Activated CD4-positive, alpha-beta memory T cell treated with anti-CD3 and anti-CD28 coated beads, Interleukin-2, amount 10 ng/mL, durations not matched to agents 7 days and 5 days (primary cell): ENCODE data around the gene APOA4. TPM values are rescaled to one million over a fixed set of nuclear protein-coding genes. Genes with fewer than 3 reads are reported as not detected.

Source experiments
- CTCF ChIA-PET: fragments of 350-600 bp; sonication (Branson Sonifier 250); formaldehyde crosslinking; loops from one replicate; lab custom pipeline; 2021; ENCODE audit warnings: antibody characterized with exemption, inconsistent platforms; lab: Charles Lee
- POLR2A ChIA-PET: fragments of 350-600 bp; sonication (Branson Sonifier 250); formaldehyde crosslinking; loops from one replicate; lab custom pipeline; 2021; ENCODE audit warnings: antibody characterized with exemption; lab: Charles Lee
- DNase-seq: peaks from one replicate; pipeline ENCODE4 v3.0.0-alpha.2; 2020
- H3K27ac Mint-ChIP-seq: one replicate; pipeline ENCODE4 v1.8.0; 2021; ENCODE audit warnings: mild to moderate bottlenecking, mixed read lengths
- H3K27me3 Mint-ChIP-seq: one replicate; pipeline ENCODE4 v1.8.0; 2021; ENCODE audit warnings: mixed read lengths
- H3K36me3 Mint-ChIP-seq: one replicate; pipeline ENCODE4 v1.8.0; 2021; ENCODE audit warnings: low read depth, mixed read lengths
- H3K4me1 Mint-ChIP-seq: one replicate; pipeline ENCODE4 v1.8.0; 2021; ENCODE audit warnings: mixed read lengths
- H3K4me3 Mint-ChIP-seq: one replicate; pipeline ENCODE4 v1.8.0; 2021; ENCODE audit warnings: mild to moderate bottlenecking, mixed read lengths
- H3K9me3 Mint-ChIP-seq: one replicate; pipeline ENCODE4 v1.8.0; 2021; ENCODE audit warnings: mixed read lengths
- total RNA-seq, 2 experiments: library from RNA; stranded (reverse); gene quantifications; one replicate each; pipeline ENCODE4 v1.2.3, GENCODE V29; 2021

The APOA4 gene
- total RNA-seq, 2 experiments from 2014 or later: not detected

GRCh38 chr11:116847612-116848011 lies 24.5 kb upstream of the APOA4 start:
- Mint-ChIP-seq H3K27ac (no peak overlapping the region), H3K9me3 (no peaks in the 10 kb centered on the region), H3K4me1 (peaks cover 32% of the 10 kb centered on the region), H3K4me3 (no peak overlapping the region), H3K27me3 (no peaks in the 10 kb centered on the region), H3K36me3 (peaks cover 50% of the 10 kb centered on the region)
- DNase-seq: no peak
- ChIA-PET CTCF (interaction anchor here (1.1 to 4.6 kb wide), 2 partner anchors 11 to 56 kb away, joined by 3 to 25 read pairs; partner anchors contain the start of genes APOA1 and APOA5), POLR2A (interaction anchor here (9.0 kb wide), 1 partner anchor 11 kb away, joined by 93 read pairs; the partner anchor contains the start of gene APOA1)

- ChIA-PET CTCF (interaction anchor here (4.6 kb wide), 1 partner anchor 8 kb away, joined by 25 read pairs; the partner anchor contains the start of gene APOA1), POLR2A (no interaction called here)
- no peak for DNase-seq
- H3K4me3 Mint-ChIP-seq: no peak overlapping the region
- H3K9me3 Mint-ChIP-seq: no peaks in the 10 kb centered on the region
- no peak overlapping the region for H3K27ac Mint-ChIP-seq
- peaks cover 4% of the 10 kb centered on the region for H3K4me1 Mint-ChIP-seq
- no peaks in the 10 kb centered on the region for H3K27me3 Mint-ChIP-seq
- H3K36me3 Mint-ChIP-seq: peaks cover 43% of the 10 kb centered on the region
These were observed 21.6 kb upstream of the APOA4 start for GRCh38 chr11:116844722-116845121.

DNA sequence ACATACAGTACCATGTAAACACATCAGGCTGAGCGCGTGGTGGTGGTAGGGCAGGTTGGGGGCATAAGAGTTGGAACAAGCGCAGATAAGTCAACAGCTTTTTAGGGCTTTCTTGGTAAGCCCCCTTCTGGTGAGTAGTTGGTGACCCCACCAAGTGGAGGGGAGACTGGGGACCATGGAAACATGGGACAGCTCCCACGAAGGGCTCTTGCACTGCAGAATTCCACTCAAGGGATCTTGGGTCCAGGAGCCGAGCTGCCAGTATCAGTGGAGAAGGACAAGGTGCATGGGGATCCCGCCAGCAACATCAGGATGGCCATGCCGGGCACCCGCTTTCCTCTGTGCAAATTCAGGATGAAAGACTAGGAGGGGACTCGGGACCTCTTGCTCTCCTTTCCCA lies 20.6 kb upstream of the APOA4 start:
- no peaks in the 10 kb centered on the region for H3K9me3 Mint-ChIP-seq
- peaks cover 35% of the 10 kb centered on the region for H3K36me3 Mint-ChIP-seq
- no peaks in the 10 kb centered on the region for H3K27me3 Mint-ChIP-seq
- H3K4me1 Mint-ChIP-seq: peaks cover 2% of the 10 kb centered on the region
- H3K27ac Mint-ChIP-seq: no peak overlapping the region
- no peak overlapping the region for H3K4me3 Mint-ChIP-seq
- no peak for DNase-seq
- CTCF ChIA-PET: no interaction called here
- POLR2A ChIA-PET: no interaction called here

DNA sequence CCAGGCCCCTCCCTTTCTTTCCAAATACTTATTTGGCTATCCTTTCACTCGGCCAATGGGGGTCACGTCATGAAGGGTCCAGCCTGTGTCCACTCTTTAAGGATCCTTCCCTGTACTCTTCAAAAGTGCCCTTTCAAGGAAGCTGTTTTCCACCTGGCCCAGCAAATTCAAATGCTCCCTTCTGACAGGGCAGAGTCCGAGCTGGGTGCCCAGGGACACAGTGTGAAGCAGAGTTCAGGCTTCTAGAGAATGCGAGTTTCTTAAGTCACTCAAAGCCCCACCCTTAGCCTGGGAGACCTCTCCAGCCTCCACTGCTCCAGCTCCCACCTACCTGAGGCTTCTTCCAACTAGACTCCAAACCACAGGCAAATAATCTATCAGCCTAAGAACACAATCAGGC lies 19.8 kb upstream of the APOA4 start:
- ChIA-PET CTCF (no interaction called here), POLR2A (interaction anchor here (1.3 to 1.6 kb wide), 2 partner anchors 8 to 69 kb away, joined by 3 to 5 read pairs; no protein-coding TSS in a partner anchor)
- Mint-ChIP-seq H3K4me1 (peaks cover 3% of the 10 kb centered on the region), H3K36me3 (peaks cover 30% of the 10 kb centered on the region), H3K27me3 (no peaks in the 10 kb centered on the region), H3K9me3 (no peaks in the 10 kb centered on the region), H3K4me3 (no peak overlapping the region), H3K27ac (no peak overlapping the region)
- DNase-seq: no peak

DNA sequence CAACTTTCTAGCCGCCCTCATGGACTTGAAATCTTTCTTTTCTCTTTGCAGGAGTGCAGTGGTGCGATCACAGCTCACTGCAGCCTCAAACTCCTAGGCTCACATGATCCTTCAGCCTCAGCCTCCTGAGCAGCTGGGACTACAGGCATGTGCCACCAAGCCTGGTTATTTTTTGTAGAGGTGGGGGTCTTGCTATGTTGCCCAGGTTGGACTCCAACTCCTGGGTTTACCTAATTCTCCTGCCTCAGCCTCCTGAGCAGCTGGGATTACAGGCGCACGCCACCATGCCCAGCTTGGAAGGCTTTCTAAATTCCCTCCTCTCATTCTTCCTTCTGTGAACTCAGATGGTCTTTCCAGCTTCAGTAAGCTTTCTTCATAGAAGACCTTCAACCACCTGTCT lies 19.0 kb upstream of the APOA4 start:
- Mint-ChIP-seq H3K27ac (no peak overlapping the region), H3K4me3 (no peak overlapping the region), H3K36me3 (peaks cover 24% of the 10 kb centered on the region), H3K4me1 (peaks cover 3% of the 10 kb centered on the region), H3K9me3 (no peaks in the 10 kb centered on the region), H3K27me3 (no peaks in the 10 kb centered on the region)
- CTCF ChIA-PET: no interaction called here
- POLR2A ChIA-PET: interaction anchor here (1.3 to 1.6 kb wide), 3 partner anchors 9 to 69 kb away, joined by 3 to 9 read pairs (median 5); no protein-coding TSS in a partner anchor
- no peak for DNase-seq

DNA sequence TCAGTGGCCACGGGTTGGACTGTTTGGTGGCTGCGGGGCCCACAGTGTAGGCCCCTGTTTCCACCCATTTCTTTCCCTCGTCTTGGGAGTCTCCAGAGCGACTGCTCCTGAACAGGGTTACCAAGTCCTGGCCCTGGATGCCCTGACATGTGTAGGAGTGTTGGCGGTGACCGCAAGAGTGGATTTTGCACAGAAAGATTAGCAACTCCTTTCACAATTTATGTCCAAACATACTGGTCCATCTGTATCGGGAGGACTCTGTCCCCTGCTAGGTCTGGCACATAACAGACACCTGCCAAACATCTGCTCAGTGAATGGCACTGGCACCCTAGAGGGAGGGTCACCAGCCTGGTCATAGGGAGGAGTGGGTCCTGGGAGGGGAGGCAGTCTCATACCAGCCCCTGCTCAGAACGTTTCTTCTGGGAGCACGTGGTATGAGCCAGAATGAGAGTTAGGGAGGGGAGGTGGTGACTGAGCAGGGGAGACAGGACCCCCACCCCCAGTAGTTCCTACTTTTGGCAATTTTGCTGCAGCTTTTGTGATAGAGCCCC lies 17.7 kb upstream of the APOA4 start:
- Mint-ChIP-seq H3K9me3 (no peaks in the 10 kb centered on the region), H3K36me3 (peaks cover 11% of the 10 kb centered on the region), H3K4me1 (peaks cover 6% of the 10 kb centered on the region), H3K27me3 (no peaks in the 10 kb centered on the region), H3K4me3 (no peak overlapping the region), H3K27ac (no peak overlapping the region)
- ChIA-PET CTCF (interaction anchor here (1.0 kb wide), 1 partner anchor 298 kb away, joined by 3 read pairs; no protein-coding TSS in a partner anchor), POLR2A (interaction anchor here (1.0 kb wide), 1 partner anchor 53 kb away, joined by 3 read pairs; the partner anchor contains the start of gene ZPR1)
- DNase-seq: no peak

- POLR2A ChIA-PET: no interaction called here
These were observed 17.2 kb upstream of the APOA4 start for GRCh38 chr11:116840224-116840745.

GRCh38 chr11:116838321-116839084 lies 15.4 kb upstream of the APOA4 start:
- H3K27ac Mint-ChIP-seq: no peak overlapping the region
- POLR2A ChIA-PET: interaction anchor here (4.4 kb wide), 1 partner anchor 12 kb away, joined by 93 read pairs; no protein-coding TSS in a partner anchor
- DNase-seq: no peak
- no peaks in the 10 kb centered on the region for H3K9me3 Mint-ChIP-seq
- H3K27me3 Mint-ChIP-seq: no peaks in the 10 kb centered on the region
- no peaks in the 10 kb centered on the region for H3K36me3 Mint-ChIP-seq
- CTCF ChIA-PET: interaction anchor here (1.2 kb wide), 1 partner anchor 13 kb away, joined by 3 read pairs; no protein-coding TSS in a partner anchor
- H3K4me1 Mint-ChIP-seq: peaks cover 18% of the 10 kb centered on the region
- H3K4me3 Mint-ChIP-seq: no peak overlapping the region

More at GRCh38 chr11:116840224-116840745, 17.2 kb upstream of the APOA4 start:
- Mint-ChIP-seq H3K27me3 (no peaks in the 10 kb centered on the region), H3K4me3 (no peak overlapping the region), H3K27ac (no peak overlapping the region), H3K4me1 (peaks cover 11% of the 10 kb centered on the region), H3K9me3 (no peaks in the 10 kb centered on the region), H3K36me3 (peaks cover 6% of the 10 kb centered on the region)
- CTCF ChIA-PET: interaction anchor here (0.9 to 1.0 kb wide), 2 partner anchors 49 to 299 kb away, joined by 3 to 5 read pairs; partner anchors contain the start of gene APOA5
- no peak for DNase-seq

- Mint-ChIP-seq H3K36me3 (no peaks in the 10 kb centered on the region), H3K4me1 (peaks cover 18% of the 10 kb centered on the region), H3K27ac (no peak within 1 kb of the TSS), H3K27me3 (no peaks in the 10 kb centered on the region), H3K9me3 (no peaks in the 10 kb centered on the region), H3K4me3 (no peak within 1 kb of the TSS)
- ChIA-PET POLR2A (interaction anchor here (0.7 to 4.4 kb wide), 4 partner anchors 13 to 307 kb away, joined by 3 to 93 read pairs (median 4); partner anchors contain the start of gene PAFAH1B2), CTCF (interaction anchor here (0.6 to 5.5 kb wide), 9 partner anchors 9 to 262 kb away, joined by 3 to 158 read pairs (median 16); partner anchors contain the start of genes APOA5 and ZPR1)
- DNase-seq: no peak
These were observed 14.4 kb upstream of the APOA4 start, which contains the start of gene APOA1 for GRCh38 chr11:116837231-116838091. Gene APOA1, minus strand, starts transcription at chr11:116837622. Its CDS starts 235 bp downstream, at chr11:116837387.

GRCh38 chr11:116836632-116836991 lies 13.5 kb upstream of the APOA4 start:
- H3K4me3 Mint-ChIP-seq: no peak overlapping the region
- no peak for DNase-seq
- H3K27ac Mint-ChIP-seq: no peak overlapping the region
- H3K4me1 Mint-ChIP-seq: peaks cover 18% of the 10 kb centered on the region
- no peaks in the 10 kb centered on the region for H3K9me3 Mint-ChIP-seq
- H3K36me3 Mint-ChIP-seq: no peaks in the 10 kb centered on the region
- ChIA-PET CTCF (interaction anchor here (1.0 to 5.5 kb wide), 40 partner anchors 10 to 394 kb away, joined by 3 to 158 read pairs (median 6); partner anchors contain the start of genes APOA4, APOA5, SIDT2 and ZPR1), POLR2A (interaction anchor here (1.0 to 4.4 kb wide), 10 partner anchors 14 to 394 kb away, joined by 3 to 93 read pairs (median 6); partner anchors contain the start of genes APOA5, PAFAH1B2, SIDT2 and ZPR1)
- no peaks in the 10 kb centered on the region for H3K27me3 Mint-ChIP-seq

DNA sequence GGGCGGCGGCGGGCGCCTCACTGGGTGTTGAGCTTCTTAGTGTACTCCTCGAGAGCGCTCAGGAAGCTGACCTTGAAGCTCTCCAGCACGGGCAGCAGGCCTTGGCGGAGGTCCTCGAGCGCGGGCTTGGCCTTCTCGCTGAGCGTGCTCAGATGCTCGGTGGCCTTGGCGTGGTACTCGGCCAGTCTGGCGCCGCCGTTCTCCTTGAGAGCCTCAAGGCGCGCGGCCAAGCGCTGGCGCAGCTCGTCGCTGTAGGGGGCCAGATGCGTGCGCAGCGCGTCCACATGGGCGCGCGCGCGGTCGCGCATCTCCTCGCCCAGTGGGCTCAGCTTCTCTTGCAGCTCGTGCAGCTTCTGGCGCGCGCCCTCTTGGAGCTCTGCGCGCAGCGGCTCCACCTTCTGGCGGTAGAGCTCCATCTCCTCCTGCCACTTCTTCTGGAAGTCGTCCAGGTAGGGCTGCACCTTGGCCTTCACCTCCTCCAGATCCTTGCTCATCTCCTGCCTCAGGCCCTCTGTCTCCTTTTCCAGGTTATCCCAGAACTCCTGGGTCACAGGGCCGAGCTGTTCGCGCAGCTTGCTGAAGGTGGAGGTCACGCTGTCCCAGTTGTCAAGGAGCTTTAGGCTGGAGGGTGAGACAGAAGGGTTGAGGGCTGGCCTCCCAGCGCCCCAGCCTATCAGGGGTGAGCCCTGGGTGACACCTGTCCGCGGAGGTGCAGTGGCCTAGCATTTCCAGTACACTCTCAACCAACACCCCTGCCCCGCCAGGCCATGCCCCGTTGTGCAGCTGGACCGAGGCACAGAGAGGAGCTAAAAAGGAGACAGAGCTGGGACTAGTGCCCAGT lies 12.9 kb upstream of the APOA4 start:
- Mint-ChIP-seq H3K27me3 (no peaks in the 10 kb centered on the region), H3K4me1 (peaks cover 18% of the 10 kb centered on the region), H3K36me3 (no peaks in the 10 kb centered on the region), H3K27ac (peak overlapping the region; percentile 26), H3K9me3 (no peaks in the 10 kb centered on the region), H3K4me3 (peak overlapping the region; percentile 61)
- DNase-seq: peak; percentile 86
- POLR2A ChIA-PET: interaction anchor here (0.7 to 4.4 kb wide), 18 partner anchors 14 to 395 kb away, joined by 3 to 93 read pairs (median 4); partner anchors contain the start of genes APOA5, BUD13, PAFAH1B2 and SIDT2
- CTCF ChIA-PET: interaction anchor here (0.6 to 5.5 kb wide), 60 partner anchors 11 to 395 kb away, joined by 3 to 158 read pairs (median 5); partner anchors contain the start of genes APOA4, APOA5, SIDT2 and ZPR1
